ENCODE data around the gene SV2B. TPM values are rescaled to one million over a fixed set of nuclear protein-coding genes. Genes with fewer than 3 reads are reported as not detected.

The SV2B gene
- total RNA-seq, 1 donor from 2014 or later, result 1.2 TPM

GRCh38 chr15:91320101-91320500 is 220.0 kb downstream of the SV2B start:
- Histone ChIP-seq H3K4me1 (no peaks in the 10 kb centered on the region), H3K27ac (no peak overlapping the region), H3K27me3 (ENCODE audit: low read depth) (no peaks in the 10 kb centered on the region), H3K36me3 (no peaks in the 10 kb centered on the region), H3K4me3 (no peak overlapping the region), H3K9me3 (no peaks in the 10 kb centered on the region)
- no peak for TF ChIP-seq CTCF (IDR thresholded peaks at IDR 0.05)
- DNase-seq (no peak), ATAC-seq (no peak)
- intact Hi-C loops (cut with DNase I), result no loop called here

- Histone ChIP-seq H3K36me3 (no peaks in the 10 kb centered on the region), H3K4me3 (no peak overlapping the region), H3K9me3 (no peaks in the 10 kb centered on the region), H3K27ac (no peak overlapping the region), H3K27me3 (ENCODE audit: low read depth) (no peaks in the 10 kb centered on the region), H3K4me1 (no peaks in the 10 kb centered on the region)
- TF ChIP-seq CTCF (IDR thresholded peaks at IDR 0.05), result no peak
- ATAC-seq (no peak), DNase-seq (no peak)
- intact Hi-C loops (cut with DNase I), result no loop called here
These were observed 229.9 kb downstream of the SV2B start for GRCh38 chr15:91329914-91330313.

- H3K36me3 ChIP-seq, result no peaks in the 10 kb centered on the region
- no peaks in the 10 kb centered on the region for H3K9me3 ChIP-seq
- no peak for DNase-seq
- no peak for TF ChIP-seq CTCF (IDR thresholded peaks at IDR 0.05)
- H3K4me3 ChIP-seq, result no peak overlapping the region
- intact Hi-C loops (cut with DNase I), result no loop called here
- no peak overlapping the region for H3K27ac ChIP-seq
- ATAC-seq, result no peak
- H3K27me3 ChIP-seq (ENCODE audit: low read depth), result no peaks in the 10 kb centered on the region
- no peaks in the 10 kb centered on the region for H3K4me1 ChIP-seq
These were observed 231.5 kb downstream of the SV2B start for GRCh38 chr15:91331581-91331980.

- DNase-seq (no peak), ATAC-seq (no peak)
- no peak overlapping the region for H3K4me3 ChIP-seq
- no peaks in the 10 kb centered on the region for H3K4me1 ChIP-seq
- H3K9me3 ChIP-seq, result no peaks in the 10 kb centered on the region
- no peak overlapping the region for H3K27ac ChIP-seq
- H3K27me3 ChIP-seq (ENCODE audit: low read depth), result no peaks in the 10 kb centered on the region
- TF ChIP-seq CTCF (IDR thresholded peaks at IDR 0.05), result no peak
- intact Hi-C loops (cut with DNase I), result no loop called here
- H3K36me3 ChIP-seq, result no peaks in the 10 kb centered on the region
These were observed 235.6 kb downstream of the SV2B start for GRCh38 chr15:91335702-91336101.

GRCh38 chr15:91336687-91337086 is 236.6 kb downstream of the SV2B start:
- Histone ChIP-seq H3K4me1 (no peaks in the 10 kb centered on the region), H3K4me3 (no peak overlapping the region), H3K9me3 (no peaks in the 10 kb centered on the region), H3K36me3 (no peaks in the 10 kb centered on the region), H3K27me3 (ENCODE audit: low read depth) (no peaks in the 10 kb centered on the region), H3K27ac (no peak overlapping the region)
- no peak for TF ChIP-seq CTCF (IDR thresholded peaks at IDR 0.05)
- intact Hi-C loops (cut with DNase I), result no loop called here
- DNase-seq (no peak), ATAC-seq (peak in 1 of 2 donors; percentile 43)

GRCh38 chr15:91338766-91339165 is 238.7 kb downstream of the SV2B start:
- H3K27me3 ChIP-seq (ENCODE audit: low read depth), result no peaks in the 10 kb centered on the region
- TF ChIP-seq CTCF (IDR thresholded peaks at IDR 0.05), result no peak
- no peak overlapping the region for H3K4me3 ChIP-seq
- H3K9me3 ChIP-seq, result no peaks in the 10 kb centered on the region
- H3K27ac ChIP-seq, result no peak overlapping the region
- DNase-seq, result no peak
- no peaks in the 10 kb centered on the region for H3K36me3 ChIP-seq
- no peaks in the 10 kb centered on the region for H3K4me1 ChIP-seq
- intact Hi-C loops (cut with DNase I), result no loop called here
- ATAC-seq, result no peak

Measured in lower lobe of right lung (tissue), 2 donors.